K562 (cell line): ENCODE measurements around the gene EPHA4. TPM values are rescaled to one million over a fixed set of nuclear protein-coding genes. Genes with fewer than 3 reads are reported as not detected.

ENCODE experiments used
- ATAC-seq: fragments of 200-7000 bp; cut with Tn5 transposase; 3 replicates; pipeline ENCODE4 v1.9.1; 2020; ENCODE audit warnings: moderate library complexity
- BruUV-seq: library from RNA; stranded (reverse); fragments of 400-500 nt; replicated peaks from 2 replicates; lab custom pipeline; 2021; lab: Mats Ljungman, UMichigan
- CTCF ChIA-PET: fragments of 300-600 bp; formaldehyde crosslinking; extraction: SDS; loops from one replicate; lab custom pipeline; 2021; ENCODE audit warnings: low intra/inter-chr PET ratio; lab: Yijun Ruan, JAX
- POLR2A ChIA-PET: fragments of 300-600, 350-650 bp; sonication (Branson Sonifier 250); formaldehyde crosslinking; extraction: SDS; loops from one replicate; lab custom pipeline; 2021; ENCODE audit warnings: antibody characterized with exemption, inconsistent platforms; lab: Yijun Ruan, JAX
- DNase-seq, 4 experiments: peaks; one replicate each; pipeline versions ENCODE4 v3.0.0 to v3.0.0-alpha.2; 2011 to 2018; ENCODE audit warnings: low spot score in 3 of 4, mixed read lengths in 3 of 4; ENCODE audit errors: extremely low read depth in 1 of 4
- FAIRE-seq: peaks from 2 replicates; lab custom pipeline; 2011; peaks lifted over from hg19 to GRCh38; lab: Jason Lieb, UNC
- H2AFZ ChIP-seq: 2 replicates; pipeline ENCODE4 v1.6.0; 2011; ENCODE audit warnings: low read depth, low read length, control low read depth, inconsistent platforms
- H3K27ac ChIP-seq: fragments of 200-600 bp; 3 replicates; pipeline ENCODE4 v1.8.0; 2011; ENCODE audit warnings: low read depth, mild to moderate bottlenecking, control low read depth, inconsistent platforms, low read length, moderate library complexity, mixed read lengths; ENCODE audit errors: extremely low read depth
- H3K27me3 ChIP-seq, 2 experiments: fragments of 300-600 bp in 1 of 2; 2 replicates in 1 of 2; 3 replicates in 1 of 2; pipeline versions ENCODE4 v1.6.0 to v1.8.0; 2011; ENCODE audit warnings: inconsistent platforms in 2 of 2, low read length in 2 of 2, mild to moderate bottlenecking in 1 of 2, mixed read lengths in 1 of 2, moderate library complexity in 1 of 2; ENCODE audit not compliant: control insufficient read depth in 2 of 2, insufficient read depth in 2 of 2
- H3K36me3 ChIP-seq: fragments of 300-600 bp; 3 replicates; pipeline ENCODE4 v1.8.0; 2011; ENCODE audit warnings: mild to moderate bottlenecking, low read length, inconsistent platforms; ENCODE audit not compliant: control insufficient read depth, insufficient read depth
- H3K4me1 ChIP-seq, 2 experiments: fragments of 200-600 bp in 1 of 2; replicated peaks in 1 of 2; 2 replicates in 1 of 2; 3 replicates in 1 of 2; pipeline versions ENCODE4 v1.5.1 to v1.8.0; 2011; ENCODE audit warnings: inconsistent platforms in 2 of 2, low read length in 2 of 2, mild to moderate bottlenecking in 1 of 2, mixed read lengths in 1 of 2, moderate library complexity in 1 of 2; ENCODE audit not compliant: control insufficient read depth in 2 of 2, insufficient read depth in 2 of 2
- H3K4me2 ChIP-seq: 2 replicates; pipeline ENCODE4 v1.6.1; 2011; ENCODE audit warnings: low read length, control low read depth, inconsistent platforms, mixed read lengths; ENCODE audit not compliant: insufficient read depth
- H3K4me3 ChIP-seq: fragments of 200-600 bp; sonication (generic), shearing (Covaris generic); 2 replicates; pipeline ENCODE4 v1.5.1; 2016; ENCODE audit warnings: control low read depth, inconsistent platforms
- H3K79me2 ChIP-seq: fragments of 200-600 bp; 3 replicates; pipeline ENCODE4 v1.8.0; 2011; ENCODE audit warnings: low read length, inconsistent platforms; ENCODE audit not compliant: control insufficient read depth, insufficient read depth
- H3K9ac ChIP-seq, 2 experiments: 2 replicates each; pipeline versions ENCODE4 v1.6.0 to v1.6.1; 2011; ENCODE audit warnings: low read depth in 2 of 2, low read length in 2 of 2, control low read depth in 1 of 2, inconsistent platforms in 1 of 2, mild to moderate bottlenecking in 1 of 2, mixed read lengths in 1 of 2; ENCODE audit not compliant: insufficient read depth in 1 of 2
- H3K9me1 ChIP-seq: one replicate; pipeline ENCODE4 v1.6.0; 2011; ENCODE audit warnings: inconsistent platforms, mild to moderate bottlenecking, low read length, moderate library complexity; ENCODE audit not compliant: control insufficient read depth, insufficient read depth
- H3K9me3 ChIP-seq: replicated peaks from 2 replicates; pipeline ENCODE4 v1.5.1; 2011; ENCODE audit warnings: low read depth, low read length, inconsistent platforms; ENCODE audit not compliant: control insufficient read depth, insufficient read depth
- H4K20me1 ChIP-seq: replicated peaks from 2 replicates; pipeline ENCODE4 v1.6.1; 2011; ENCODE audit warnings: low read length, inconsistent platforms, mixed read lengths; ENCODE audit not compliant: control insufficient read depth, insufficient read depth
- CCNT2 ChIP-seq: IDR thresholded peaks from 2 replicates; pipeline ENCODE4 v1.6.1; 2011; ENCODE audit warnings: borderline replicate concordance, low read depth, mild to moderate bottlenecking, moderate library complexity, mixed read lengths, low read length; ENCODE audit not compliant: insufficient read length; ENCODE audit errors: extremely low read depth
- CEBPZ ChIP-seq: fragments of 150-350 bp; IDR thresholded peaks from 2 replicates; pipeline ENCODE4 v1.6.1; 2014; ENCODE audit warnings: low read depth, mild to moderate bottlenecking, low read length, borderline replicate concordance
- DMBX1 ChIP-seq: fragments of 250-450 bp; sonication (Bioruptor Pico); IDR thresholded peaks from 2 replicates; pipeline ENCODE4 v1.8.0; 2022; ENCODE audit warnings: inconsistent platforms, mild to moderate bottlenecking, moderate library complexity, borderline replicate concordance
- ELK1 ChIP-seq: sonication (generic); formaldehyde crosslinking; IDR thresholded peaks from 2 replicates; pipeline ENCODE4 v1.8.1; 2022; ENCODE audit warnings: missing genetic modification reagents
- FOXM1 ChIP-seq, 2 experiments: fragments of 450-650 bp in 1 of 2; sonication (generic) in 1 of 2; formaldehyde crosslinking in 1 of 2; IDR thresholded peaks; 2 replicates each; pipeline versions ENCODE4 v1.6.1 to v1.9.0; 2017 to 2022; ENCODE audit warnings: low read depth in 2 of 2, mild to moderate bottlenecking in 2 of 2, missing genetic modification reagents in 1 of 2, moderate library complexity in 1 of 2
- NKRF ChIP-seq: fragments of 450-650 bp; IDR thresholded peaks from 2 replicates; pipeline ENCODE4 v1.6.1; 2016; ENCODE audit warnings: borderline replicate concordance
- NONO ChIP-seq, 2 experiments: fragments of 200-400 bp in 1 of 2; fragments of 450-650 bp in 1 of 2; formaldehyde crosslinking in 1 of 2; IDR thresholded peaks; 2 replicates each; pipeline ENCODE4 v1.6.1; 2017; ENCODE audit warnings: low read depth in 2 of 2, mild to moderate bottlenecking in 2 of 2, moderate library complexity in 2 of 2, low read length in 1 of 2
- POLR2H ChIP-seq: IDR thresholded peaks from 2 replicates; pipeline ENCODE4 v1.6.1; 2016; ENCODE audit warnings: missing genetic modification characterization, low read depth, mild to moderate bottlenecking, control low read depth, missing compliant biosample characterization, moderate library complexity
- SPI1 ChIP-seq: IDR thresholded peaks from 2 replicates; pipeline ENCODE4 v1.6.1; 2011; ENCODE audit warnings: low read depth, low read length, control low read depth, borderline replicate concordance
- TARDBP ChIP-seq: fragments of 450-650 bp; IDR thresholded peaks from 2 replicates; pipeline ENCODE4 v1.6.1; 2016
- ZNF41 ChIP-seq: fragments of 250-450 bp; sonication (Bioruptor Pico); conservative IDR thresholded peaks from 2 replicates; pipeline ENCODE4 v1.4.0; 2020; ENCODE audit warnings: mild to moderate bottlenecking
- WGBS: fragments of 100-300 bp; shearing (Covaris generic); methylation state at CpG from one replicate; pipeline ENCODE4 v1.1.6; 2016; ENCODE audit warnings: low coverage, mixed read lengths; ENCODE audit not compliant: insufficient coverage; ENCODE audit errors: missing lambda C conversion rate; 5-methylcytosine and 5-hydroxymethylcytosine counted together
- in situ Hi-C: fragments of 300-500 bp; cut with MboI; formaldehyde crosslinking; loops from 4 replicates; pipeline ENCODE4 v1.15.0; 2018; ENCODE audit warnings: inconsistent platforms, mixed read lengths
- intact Hi-C: fragments of 100-400 bp; cut with micrococcal nuclease; formaldehyde crosslinking; loops from 2 replicates; pipeline ENCODE4 v1.14.2; 2022
- polyA plus RNA-seq, 8 experiments: library from polyadenylated mRNA; depleted of rRNA in 4 of 8; stranded (reverse) in 5 of 8; unstranded in 3 of 8; fragments of >200 nt; fragmentation: Nextera tagmentation in 2 of 8; fragmentation: Illumina TruSeq in 1 of 8; extraction: Ambion mirVana in 2 of 8; extraction: Trizol in 1 of 8; gene quantifications; 2 replicates each; pipeline versions ENCODE4 v1.2.1 to v1.2.3, GENCODE V29; 2011 to 2014; ENCODE audit warnings: inconsistent platforms in 1 of 8, missing spikeins in 1 of 8
- total RNA-seq, 7 experiments: library from RNA; depleted of rRNA in 6 of 7; stranded (reverse); fragments of >200 nt in 6 of 7; fragmentation: Illumina TruSeq in 2 of 7; extraction: Trizol in 2 of 7; gene quantifications; 2 replicates each; pipeline versions ENCODE4 v1.2.1 to v1.2.3, GENCODE V29; 2011 to 2021; ENCODE audit warnings: low replicate concordance in 1 of 7
- TF ChIP-seq, protein P1 (sequence below), 2 experiments: fragments of 450-650 bp in 1 of 2; sonication (generic) in 1 of 2; formaldehyde crosslinking in 1 of 2; IDR thresholded peaks in 1 of 2; conservative IDR thresholded peaks in 1 of 2; 2 replicates each; pipeline versions ENCODE4 v1.6.1 to v1.8.1; 2016 to 2023; ENCODE audit warnings: mild to moderate bottlenecking in 2 of 2, moderate library complexity in 2 of 2, inconsistent platforms in 1 of 2, missing genetic modification reagents in 1 of 2

EPHA4 gene
- total and polyA plus RNA-seq, 9 of the 15 experiments (the other 6 are each of a cell fraction or from before 2014, with no cell fraction given): 0.07 to 0.09 (median 0.07) TPM; not detected in 6

GRCh38 chr2:221426929-221427328 is 145.2 kb downstream of the EPHA4 start (continued):
- TF ChIP-seq ELK1 (CRISPR knock-in tag): no peak
- no peak for TF ChIP-seq CCNT2
- no peak for TF ChIP-seq CEBPZ
- no peak for TF ChIP-seq DMBX1 (CRISPR knock-in tag)
- TF ChIP-seq POLR2H (tag): no peak

- Histone ChIP-seq H3K9ac (no peak overlapping the region), H3K27me3 (no peaks in the 10 kb centered on the region), H3K4me2 (no peak overlapping the region), H3K4me1 (no peaks in the 10 kb centered on the region), H4K20me1 (no peaks in the 10 kb centered on the region), H3K27ac (no peak overlapping the region), H2AFZ (no peak overlapping the region), H3K9me1 (no peaks in the 10 kb centered on the region), H3K9me3 (no peaks in the 10 kb centered on the region), H3K36me3 (no peaks in the 10 kb centered on the region), H3K4me3 (no peak overlapping the region), H3K79me2 (no peaks in the 10 kb centered on the region)
- in situ Hi-C loops: no loop called here
- ATAC-seq: no peak
- ChIA-PET CTCF (no interaction called here), POLR2A (interaction anchor here (0.6 kb wide), 1 partner anchor 32 kb away, joined by 4 read pairs; no protein-coding TSS in a partner anchor)
- BruUV-seq: no TSS peak
- no peak for DNase-seq
- 8% methylated on average over 8 of the region's 8 CpGs for WGBS
- FAIRE-seq: no peak
- intact Hi-C loops: no loop called here
- TF ChIP-seq ZNF41 (CRISPR knock-in tag): no peak
- TF ChIP-seq, protein P1, sequence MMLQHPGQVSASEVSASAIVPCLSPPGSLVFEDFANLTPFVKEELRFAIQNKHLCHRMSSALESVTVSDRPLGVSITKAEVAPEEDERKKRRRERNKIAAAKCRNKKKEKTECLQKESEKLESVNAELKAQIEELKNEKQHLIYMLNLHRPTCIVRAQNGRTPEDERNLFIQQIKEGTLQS (IDR thresholded peaks at IDR 0.05): no peak
- TF ChIP-seq, protein P1 (CRISPR knock-in tag; conservative IDR thresholded peaks at IDR 0.05): no peak
- no peak for TF ChIP-seq TARDBP
- TF ChIP-seq NONO (IDR thresholded peaks at IDR 0.05; ENCODE audit: low read depth in 2 of 2, low read length in 1 of 2): no peak
- no peak for TF ChIP-seq FOXM1 (IDR thresholded peaks at IDR 0.05; ENCODE audit: low read depth)
- no peak for TF ChIP-seq FOXM1 (CRISPR knock-in tag; IDR thresholded peaks at IDR 0.05; ENCODE audit: low read depth)
- TF ChIP-seq SPI1: no peak
- TF ChIP-seq NKRF: no peak
Measured at GRCh38 chr2:221425891-221426290, 146.2 kb downstream of the EPHA4 start.
